NCI-H526 treated with DMSO at 0.1 percent for 48 hours (cell line): ENCODE measurements around the gene FAM110D.

Source experiments
- DNase-seq: peaks from one replicate; lab custom pipeline; 2025; lab: John Stamatoyannopoulos, UW

FAM110D gene

GRCh38 chr1:26129778-26130177 lies 29.1 kb upstream of the FAM110D start:
- DNase-seq = no peak

GRCh38 chr1:26130695-26131094 lies 28.2 kb upstream of the FAM110D start:
- no peak for DNase-seq

GRCh38 chr1:26132128-26132833 lies 26.6 kb upstream of the FAM110D start:
- DNase-seq = no peak

GRCh38 chr1:26132834-26133167 lies 26.1 kb upstream of the FAM110D start:
- DNase-seq = no peak

- no peak for DNase-seq
Observed at GRCh38 chr1:26134466-26134865, 24.4 kb upstream of the FAM110D start.

- no peak for DNase-seq
Observed at GRCh38 chr1:26138974-26139558, 19.8 kb upstream of the FAM110D start.

GRCh38 chr1:26142159-26142558 lies 16.7 kb upstream of the FAM110D start:
- DNase-seq = no peak

GRCh38 chr1:26145041-26145959 lies 13.6 kb upstream of the FAM110D start:
- peak; percentile 88 for DNase-seq

- no peak for DNase-seq
Observed at GRCh38 chr1:26145960-26146294, 13.0 kb upstream of the FAM110D start.

GRCh38 chr1:26148887-26149286 lies 10.0 kb upstream of the FAM110D start:
- no peak for DNase-seq

- no peak for DNase-seq
Observed at GRCh38 chr1:26153966-26154532, 4.8 kb upstream of the FAM110D start.

- DNase-seq = no peak
Observed at GRCh38 chr1:26154750-26155149, 4.1 kb upstream of the FAM110D start.

GRCh38 chr1:26155370-26156284 lies 3.3 kb upstream of the FAM110D start:
- DNase-seq = no peak

GRCh38 chr1:26156285-26157038 lies 2.4 kb upstream of the FAM110D start:
- DNase-seq = no peak

GRCh38 chr1:26158271-26158907 lies 490 bp upstream of the FAM110D start:
- no peak for DNase-seq

- no peak for DNase-seq
Observed at GRCh38 chr1:26159743-26160039, 812 bp downstream of the FAM110D start.

GRCh38 chr1:26160527-26161414 lies 1.9 kb downstream of the FAM110D start:
- DNase-seq = no peak

GRCh38 chr1:26161415-26162219 lies 2.7 kb downstream of the FAM110D start:
- no peak for DNase-seq

GRCh38 chr1:26162220-26162709 lies 3.4 kb downstream of the FAM110D start:
- DNase-seq = no peak
